Measurements from ENCODE around the gene FOLR1.
"Not testable (repeated sequence)": the region's sequence is repeated elsewhere in the genome, so short reads cannot be mapped to it uniquely, and the experiment has no call there.

The FOLR1 gene

GRCh38 chr11:72180892-72181552 lies 10.9 kb upstream of the FOLR1 start:
- DNase-seq (ENCODE audit: low read depth in 2 of 3, low spot score in 2 of 3) = not testable (repeated sequence)

- DNase-seq (ENCODE audit: low read depth in 2 of 3, low spot score in 2 of 3) = not testable (repeated sequence)
Observed at GRCh38 chr11:72181553-72181958, 10.4 kb upstream of the FOLR1 start.

- no peak for DNase-seq (ENCODE audit: low read depth in 2 of 3, low spot score in 2 of 3)
Observed at GRCh38 chr11:72188267-72188666, 3.7 kb upstream of the FOLR1 start.

GRCh38 chr11:72189455-72190250 lies 2.3 kb upstream of the FOLR1 start:
- no peak for DNase-seq (ENCODE audit: low read depth in 2 of 3, low spot score in 2 of 3)

GRCh38 chr11:72190631-72191071 lies 1.3 kb upstream of the FOLR1 start:
- DNase-seq (ENCODE audit: low read depth in 2 of 3, low spot score in 2 of 3) = no peak

GRCh38 chr11:72195518-72196270 lies 3.8 kb downstream of the FOLR1 start:
- DNase-seq (ENCODE audit: low read depth in 2 of 3, low spot score in 2 of 3) = no peak

- not testable (repeated sequence) for DNase-seq (ENCODE audit: low read depth in 2 of 3, low spot score in 2 of 3)
Observed at GRCh38 chr11:72201445-72201844, 9.5 kb downstream of the FOLR1 start.

GRCh38 chr11:72202571-72202970 lies 10.6 kb downstream of the FOLR1 start:
- DNase-seq (ENCODE audit: low read depth in 2 of 3, low spot score in 2 of 3) = no peak

GRCh38 chr11:72203163-72203562 lies 11.2 kb downstream of the FOLR1 start:
- DNase-seq (ENCODE audit: low read depth in 2 of 3, low spot score in 2 of 3) = no peak

GRCh38 chr11:72204886-72205285 lies 12.9 kb downstream of the FOLR1 start:
- DNase-seq (ENCODE audit: low read depth in 2 of 3, low spot score in 2 of 3) = no peak

- not testable (repeated sequence) for DNase-seq (ENCODE audit: low read depth in 2 of 3, low spot score in 2 of 3)
Observed at GRCh38 chr11:72206794-72207193, 14.9 kb downstream of the FOLR1 start.

GRCh38 chr11:72208281-72208680 lies 16.3 kb downstream of the FOLR1 start:
- no peak for DNase-seq (ENCODE audit: low read depth in 2 of 3, low spot score in 2 of 3)

GRCh38 chr11:72209101-72209500 lies 17.2 kb downstream of the FOLR1 start:
- DNase-seq (ENCODE audit: low read depth in 2 of 3, low spot score in 2 of 3) = no peak

- DNase-seq (ENCODE audit: low read depth in 2 of 3, low spot score in 2 of 3) = no peak
Observed at GRCh38 chr11:72216638-72217037, 24.7 kb downstream of the FOLR1 start, which contains the start of gene FOLR2. Gene FOLR2, plus strand, starts transcription at chr11:72216794. Its CDS starts 1,791 bp downstream, at chr11:72218585.

GRCh38 chr11:72217841-72218240 lies 25.9 kb downstream of the FOLR1 start:
- no peak for DNase-seq (ENCODE audit: low read depth in 2 of 3, low spot score in 2 of 3)

- DNase-seq (ENCODE audit: low read depth in 2 of 3, low spot score in 2 of 3) = no peak
Observed at GRCh38 chr11:72218251-72218745, 26.4 kb downstream of the FOLR1 start.

GRCh38 chr11:72220696-72221363 lies 28.9 kb downstream of the FOLR1 start:
- DNase-seq (ENCODE audit: low read depth in 2 of 3, low spot score in 2 of 3) = no peak

- DNase-seq (ENCODE audit: low read depth in 2 of 3, low spot score in 2 of 3) = no peak
Observed at GRCh38 chr11:72221386-72222075, 29.6 kb downstream of the FOLR1 start.

GRCh38 chr11:72222106-72222891 lies 30.4 kb downstream of the FOLR1 start:
- DNase-seq (ENCODE audit: low read depth in 2 of 3, low spot score in 2 of 3) = no peak
